Heart left ventricle (tissue), 13 donors: ENCODE measurements around the gene SRRD.

ENCODE experiments used
- POLR2A ChIP-seq, 2 donors: fragments of 450-650 bp; IDR thresholded peaks; one replicate each; pipeline ENCODE4 v1.6.1; 2017; ENCODE audit warnings: antibody characterized with exemption in 2 of 2, mild to moderate bottlenecking in 2 of 2, moderate library complexity in 2 of 2
- TF ChIP-seq, protein P1 (sequence below), 12 donors: fragments of 200-600 bp; sonication (generic) in 4 of 12; IDR thresholded peaks; one replicate each; pipeline versions ENCODE4 v1.5.0 to v1.8.0; 2018 to 2022; ENCODE audit warnings: antibody characterized with exemption in 12 of 12, mild to moderate bottlenecking in 5 of 12
- donor health status: ischemic (EF 13 %, LVEDD 7.1; RV severe dilation, severe dysfunction).
- donor health status: DM: no; HTN: yes; CAD: no.
- donor health status: DM: no; HTN: no; CAD: no.
- donor health status: ischemic (EF 25% LVEDD 6.9; RV normal size, moderate dysfunction).
- donor health status: ischemic (EF 25% LVEDD 5.7; RV mildly dilated, moderate dysfunction).
- donor health status: ischemic (EF 35%, LVEDD 5.7; RV mildly dilated, moderate dysfunction).
- donor health status: nonischemic (EF 11% LVEDD 7.7; RV severe dilation, severe dysfunction).
- donor health status: DM: yes; HTN: yes; CAD: no.
- donor health status: PGD.
- donor health status: ischemic (EF 29% LVEDD 5.4; RV normal size, mild dysfunction).
- donor health status: nonischemic (EF 23%, LVEDD 6.1; RV moderate dilation, normal function).

DNA sequence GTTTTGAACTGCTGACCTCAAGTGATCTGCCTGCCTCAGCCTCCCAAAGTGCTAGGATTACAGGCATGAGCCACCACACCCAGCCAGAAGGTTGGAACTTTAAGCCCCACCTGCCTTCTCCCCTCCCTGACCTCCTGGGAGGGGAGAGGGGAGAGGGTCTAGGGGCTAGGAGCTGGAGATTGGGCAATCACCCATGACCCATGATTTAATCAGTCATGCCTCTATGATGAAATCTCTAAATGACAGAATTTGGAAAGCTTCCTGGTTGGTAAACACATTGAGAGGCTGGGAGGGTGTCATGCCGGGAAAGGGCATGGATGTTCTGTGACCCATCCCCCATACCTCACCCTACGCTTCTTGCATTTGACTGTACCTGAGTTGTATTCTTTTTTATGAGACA, 45.7 kb downstream of the SRRD start:
- TF ChIP-seq, protein P1, sequence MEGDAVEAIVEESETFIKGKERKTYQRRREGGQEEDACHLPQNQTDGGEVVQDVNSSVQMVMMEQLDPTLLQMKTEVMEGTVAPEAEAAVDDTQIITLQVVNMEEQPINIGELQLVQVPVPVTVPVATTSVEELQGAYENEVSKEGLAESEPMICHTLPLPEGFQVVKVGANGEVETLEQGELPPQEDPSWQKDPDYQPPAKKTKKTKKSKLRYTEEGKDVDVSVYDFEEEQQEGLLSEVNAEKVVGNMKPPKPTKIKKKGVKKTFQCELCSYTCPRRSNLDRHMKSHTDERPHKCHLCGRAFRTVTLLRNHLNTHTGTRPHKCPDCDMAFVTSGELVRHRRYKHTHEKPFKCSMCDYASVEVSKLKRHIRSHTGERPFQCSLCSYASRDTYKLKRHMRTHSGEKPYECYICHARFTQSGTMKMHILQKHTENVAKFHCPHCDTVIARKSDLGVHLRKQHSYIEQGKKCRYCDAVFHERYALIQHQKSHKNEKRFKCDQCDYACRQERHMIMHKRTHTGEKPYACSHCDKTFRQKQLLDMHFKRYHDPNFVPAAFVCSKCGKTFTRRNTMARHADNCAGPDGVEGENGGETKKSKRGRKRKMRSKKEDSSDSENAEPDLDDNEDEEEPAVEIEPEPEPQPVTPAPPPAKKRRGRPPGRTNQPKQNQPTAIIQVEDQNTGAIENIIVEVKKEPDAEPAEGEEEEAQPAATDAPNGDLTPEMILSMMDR (IDR thresholded peaks at IDR 0.05), result no peak
- no peak for TF ChIP-seq POLR2A (IDR thresholded peaks at IDR 0.05)
